NCI-H2171 (cell line): ENCODE data around the gene FCHO2.

Source experiments
- DNase-seq: peaks from one replicate; lab custom pipeline; 2025; lab: John Stamatoyannopoulos, UW

Gene FCHO2

GRCh38 chr5:73135429-73136054 lies 179.7 kb downstream of the FCHO2 start:
- DNase-seq: no peak

- DNase-seq: no peak
These were observed 180.3 kb downstream of the FCHO2 start for GRCh38 chr5:73136055-73136562.

GRCh38 chr5:73137563-73138530 lies 182.0 kb downstream of the FCHO2 start:
- no peak for DNase-seq

- no peak for DNase-seq
These were observed 183.6 kb downstream of the FCHO2 start for GRCh38 chr5:73139485-73139884.
